K562 (cell line): ENCODE measurements around the gene SLC9B1.

Experiments used
- CTCF ChIP-seq, 3 experiments: IDR thresholded peaks in 2 of 3; conservative IDR thresholded peaks in 1 of 3; 2 replicates each; pipeline ENCODE4 v1.5.1; 2011 to 2012; ENCODE audit warnings: low read length in 3 of 3, mild to moderate bottlenecking in 3 of 3, control low read depth in 2 of 3, improper control_type of control experiment in 1 of 3, inconsistent platforms in 1 of 3, low read depth in 1 of 3, mixed read lengths in 1 of 3, moderate library complexity in 1 of 3; ENCODE audit not compliant: insufficient read depth in 2 of 3
- EZH2 ChIP-seq: IDR thresholded peaks from 2 replicates; pipeline ENCODE4 v1.6.1; 2012; ENCODE audit warnings: low read depth, mild to moderate bottlenecking, inconsistent platforms, low read length, borderline replicate concordance
- MBD1 ChIP-seq: fragments of 250-450 bp; sonication (Bioruptor Pico); IDR thresholded peaks from 2 replicates; pipeline ENCODE4 v1.8.0; 2022; ENCODE audit warnings: inconsistent platforms
- TFAM ChIP-seq: fragments of 250-450 bp; sonication (Bioruptor Pico); conservative IDR thresholded peaks from 2 replicates; pipeline ENCODE4 v1.5.0; 2021; ENCODE audit warnings: mild to moderate bottlenecking, moderate library complexity

GRCh38 chr4:103012060-103012459 lies 7.4 kb downstream of the SLC9B1 start:
- no peak for TF ChIP-seq CTCF (IDR thresholded peaks at IDR 0.05 in 2 of 3, conservative IDR thresholded peaks at IDR 0.05 in 1 of 3; ENCODE audit: insufficient read depth in 2 of 3, low read depth in 1 of 3, low read length in 3 of 3)
- TF ChIP-seq EZH2 = no peak
- no peak for TF ChIP-seq TFAM (CRISPR knock-in tag)
- no peak for TF ChIP-seq MBD1 (CRISPR knock-in tag)
